Measurements from ENCODE around the gene MARCHF4. TPM values are rescaled to one million over a fixed set of nuclear protein-coding genes. Genes with fewer than 3 reads are reported as not detected.

Gene MARCHF4
- total RNA-seq, 1 experiment from 2014 or later = 0.26 TPM

- Mint-ChIP-seq H3K4me1 (peaks cover 18 to 20% of the 10 kb centered on the region in 2 experiments), H3K36me3 (ENCODE audit: insufficient read depth in 1 of 3, low read depth in 3 of 3) (no peaks in the 10 kb centered on the region), H3K27me3 (ENCODE audit: low read depth) (peaks cover 4% of the 10 kb centered on the region), H3K9me3 (no peaks in the 10 kb centered on the region), H3K27ac (no peak overlapping the region), H3K4me3 (no peak overlapping the region)
- Histone ChIP-seq H2AK5ac (ENCODE audit: insufficient read length, low read length) (no peak overlapping the region), H2AFZ (ENCODE audit: low read length) (no peak overlapping the region), H3K56ac (ENCODE audit: insufficient read length, low read depth, low read length) (no peak overlapping the region), H4K5ac (ENCODE audit: insufficient read length, low read depth, low read length) (no peak overlapping the region), H3K9ac (ENCODE audit: extremely low read depth, insufficient read length, low read length) (no peak overlapping the region), H3K9me3 (ENCODE audit: control insufficient read depth, low read depth, low read length) (no peaks in the 10 kb centered on the region), H2BK5ac (ENCODE audit: insufficient read length, low read length) (no peak overlapping the region), H3K14ac (ENCODE audit: insufficient read depth, low read length) (no peak overlapping the region), H4K8ac (replicated peaks; ENCODE audit: insufficient read length, low read depth, low read length) (no peak overlapping the region), H3K23me2 (ENCODE audit: insufficient read length, low read depth, low read length, poor library complexity, severe bottlenecking) (no peaks in the 10 kb centered on the region), H3K4me1 (ENCODE audit: insufficient read depth, low read length) (peaks cover 5% of the 10 kb centered on the region; the same call in 1 of the 2 replicates), H3K27ac (ENCODE audit: insufficient read length, low read depth, low read length) (no peak overlapping the region), H3K79me1 (ENCODE audit: insufficient read depth, low read depth, low read length, poor library complexity, severe bottlenecking) (no peaks in the 10 kb centered on the region), H4K91ac (ENCODE audit: insufficient read length, low read depth, low read length) (no peak overlapping the region), H2BK120ac (ENCODE audit: low read depth, low read length, poor library complexity, severe bottlenecking) (no peak overlapping the region), H3K4me2 (ENCODE audit: insufficient read depth, insufficient read length, low read length) (no peak overlapping the region), H3K27me3 (ENCODE audit: insufficient read depth, low read length) (no peaks in the 10 kb centered on the region), H2BK20ac (ENCODE audit: low read depth, low read length, poor library complexity, severe bottlenecking) (no peak overlapping the region), H4K20me1 (ENCODE audit: control insufficient read depth, insufficient read depth, insufficient read length) (no peaks in the 10 kb centered on the region), H2BK12ac (ENCODE audit: insufficient read length, low read depth, low read length) (no peak overlapping the region), H3K79me2 (ENCODE audit: insufficient read depth, low read length) (no peaks in the 10 kb centered on the region), H3K18ac (ENCODE audit: insufficient read length, low read depth, low read length) (no peak overlapping the region), H2BK15ac (ENCODE audit: low read depth, low read length) (no peak overlapping the region), H3K23ac (ENCODE audit: insufficient read length, low read depth, low read length) (no peak overlapping the region), H3K4ac (ENCODE audit: low read depth, low read length) (no peak overlapping the region), H3T11ph (ENCODE audit: low read length) (no peak overlapping the region)
- no peak for DNase-seq
- no CpG with 5 or more reads among the region's 1 CpG for WGBS (ENCODE audit: extremely low coverage, insufficient read length, low lambda C conversion rate)
- no peak for TF ChIP-seq CTCF (conservative IDR thresholded peaks at IDR 0.05)
Observed at GRCh38 chr2:216335252-216335651, 37.0 kb downstream of the MARCHF4 start.
